SK-MEL-5 (cell line): Measurements from ENCODE around the gene AKAP3. TPM values are rescaled to one million over a fixed set of nuclear protein-coding genes. Genes with fewer than 3 reads are reported as not detected.
A peak's percentile ranks its signal among the peaks of the same experiment; 100 is the strongest.

Experiments used
- DNase-seq: peaks from one replicate; pipeline ENCODE4 v3.0.0-alpha.2; 2016; ENCODE audit warnings: low read depth, low spot score
- in situ Hi-C: cut with HindIII; loops from 2 replicates; pipeline ENCODE4 v1.10.0; 2016; ENCODE audit warnings: low sequenced_read_pairs, high pct_unique_total_duplicates, low pct_unique_long_range_greater_than_20kb
- total RNA-seq: library from RNA; depleted of rRNA; stranded (reverse); fragments of >200 nt; shearing (Covaris generic); gene quantifications from 2 replicates; pipeline ENCODE4 v1.2.3, GENCODE V29; 2014

The AKAP3 gene
- total RNA-seq, 1 experiment from 2014 or later = 0.79 TPM

DNA sequence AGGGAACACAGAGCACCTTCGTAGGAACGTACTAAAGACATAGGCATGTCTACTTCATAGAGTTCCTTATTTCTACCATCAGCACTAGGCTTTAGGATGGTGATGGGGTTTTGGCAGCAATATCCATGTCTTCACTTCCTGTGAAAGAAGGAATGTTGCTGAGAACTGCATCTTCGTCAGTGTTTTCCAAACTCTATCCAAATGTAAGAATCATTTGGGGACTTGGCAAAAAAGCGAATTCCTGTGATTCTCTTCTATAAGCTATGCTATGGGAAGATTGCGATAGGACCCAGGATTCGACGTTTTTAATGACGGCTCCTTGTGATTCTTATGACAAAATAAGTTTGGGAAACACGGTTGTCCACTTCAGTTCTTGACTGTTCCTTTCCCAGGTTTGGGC, 39.8 kb downstream of the AKAP3 start:
- in situ Hi-C loops = no loop called here
- DNase-seq = no peak

DNA sequence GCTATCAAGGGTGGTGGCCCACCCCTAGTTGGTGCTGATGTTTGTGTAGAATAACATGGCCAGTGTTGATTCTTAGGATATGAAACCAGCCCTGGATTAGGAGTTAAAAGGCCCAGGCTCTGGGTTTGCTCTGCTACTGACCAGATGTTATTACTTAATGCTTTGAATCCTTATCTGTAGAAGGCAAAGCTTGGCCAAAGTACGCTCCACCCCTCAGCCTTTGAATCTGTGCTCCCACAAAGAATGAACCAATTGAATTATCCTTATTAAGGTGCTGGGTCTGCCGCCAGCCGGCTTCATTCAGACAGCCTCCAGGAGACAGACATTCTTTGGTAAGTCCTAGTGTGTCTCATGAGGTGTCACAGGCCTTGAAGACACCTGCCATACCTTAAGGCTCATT, 41.8 kb downstream of the AKAP3 start:
- in situ Hi-C loops = no loop called here
- DNase-seq = no peak

DNA sequence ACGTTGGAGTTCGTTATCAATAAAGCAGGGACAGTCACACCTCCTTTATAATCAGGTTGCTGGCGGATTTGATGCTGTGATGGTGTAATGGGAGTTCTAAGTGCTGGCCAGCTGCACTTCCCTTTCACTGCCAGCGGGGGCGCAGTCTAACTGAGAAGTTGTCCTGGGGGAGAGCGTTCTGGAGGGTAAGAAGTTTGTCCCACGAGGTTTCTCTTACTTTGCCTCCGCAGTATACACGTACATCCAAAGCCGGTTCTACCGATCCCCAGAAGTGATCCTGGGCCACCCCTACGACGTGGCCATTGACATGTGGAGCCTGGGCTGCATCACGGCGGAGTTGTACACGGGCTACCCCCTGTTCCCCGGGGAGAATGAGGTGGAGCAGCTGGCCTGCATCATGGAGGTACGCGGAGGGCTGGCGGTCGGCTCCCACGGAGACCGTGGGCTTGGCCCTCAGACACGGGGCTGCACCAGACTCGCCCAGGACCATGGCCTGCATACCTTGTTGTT, 44.1 kb downstream of the AKAP3 start:
- peak; percentile 91 for DNase-seq
- in situ Hi-C loops = no loop called here

DNA sequence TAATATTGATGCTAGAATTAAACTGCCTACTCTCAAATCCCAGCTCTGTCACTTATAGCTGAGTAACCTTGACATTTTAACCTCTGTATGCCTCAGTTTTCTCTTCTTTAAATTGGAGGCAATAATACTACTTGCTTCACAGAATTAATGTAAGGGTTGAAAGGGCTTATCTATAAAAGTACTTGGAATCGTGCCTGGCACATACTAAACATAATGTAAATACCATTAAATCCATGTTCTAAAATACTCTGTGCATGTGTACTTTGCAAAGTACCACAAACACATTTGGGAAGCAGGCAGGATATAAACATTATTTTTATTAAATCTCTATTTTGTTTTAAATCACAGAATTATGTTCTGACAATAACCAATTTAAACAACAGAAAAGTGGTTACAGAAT, 44.9 kb downstream of the AKAP3 start:
- DNase-seq = no peak
- in situ Hi-C loops = no loop called here

DNA sequence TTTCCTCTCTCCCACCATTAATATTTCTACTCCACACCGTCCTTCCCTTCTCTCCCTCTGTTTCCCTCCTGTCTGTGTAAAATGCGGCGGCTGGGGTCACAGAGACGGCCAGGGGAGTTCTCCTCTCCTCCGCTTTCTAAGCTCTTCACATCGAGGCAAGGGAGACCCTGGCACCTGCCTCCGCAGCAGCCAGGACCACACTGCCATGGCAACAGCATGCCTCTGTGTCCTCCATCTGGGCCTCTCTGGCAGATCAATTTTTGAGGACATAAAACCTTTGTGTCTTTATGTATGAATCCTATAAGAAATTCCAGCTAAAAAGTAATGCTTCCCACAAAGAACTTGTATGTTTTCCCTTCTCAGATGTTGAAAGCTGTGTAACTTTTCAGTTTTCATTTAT, 45.4 kb downstream of the AKAP3 start:
- no peak for DNase-seq
- in situ Hi-C loops = no loop called here

DNA sequence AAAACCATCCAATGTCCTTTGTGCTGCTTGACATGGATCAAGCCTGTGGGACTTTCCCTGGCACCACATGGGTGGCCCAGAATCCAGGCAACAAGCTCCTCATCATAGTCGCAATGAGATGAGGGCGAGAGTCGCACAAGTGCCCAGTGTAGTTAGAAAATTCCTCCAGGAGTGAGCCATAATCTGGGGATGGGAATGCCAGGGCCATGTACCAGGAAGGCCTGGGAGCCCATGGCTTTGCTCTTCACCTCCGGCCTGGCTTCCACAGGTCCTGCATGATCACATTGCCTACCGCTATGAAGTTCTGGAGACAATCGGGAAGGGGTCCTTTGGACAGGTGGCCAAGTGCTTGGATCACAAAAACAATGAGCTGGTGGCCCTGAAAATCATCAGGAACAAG, 53.0 kb downstream of the AKAP3 start:
- no peak for DNase-seq
- in situ Hi-C loops = no loop called here

DNA sequence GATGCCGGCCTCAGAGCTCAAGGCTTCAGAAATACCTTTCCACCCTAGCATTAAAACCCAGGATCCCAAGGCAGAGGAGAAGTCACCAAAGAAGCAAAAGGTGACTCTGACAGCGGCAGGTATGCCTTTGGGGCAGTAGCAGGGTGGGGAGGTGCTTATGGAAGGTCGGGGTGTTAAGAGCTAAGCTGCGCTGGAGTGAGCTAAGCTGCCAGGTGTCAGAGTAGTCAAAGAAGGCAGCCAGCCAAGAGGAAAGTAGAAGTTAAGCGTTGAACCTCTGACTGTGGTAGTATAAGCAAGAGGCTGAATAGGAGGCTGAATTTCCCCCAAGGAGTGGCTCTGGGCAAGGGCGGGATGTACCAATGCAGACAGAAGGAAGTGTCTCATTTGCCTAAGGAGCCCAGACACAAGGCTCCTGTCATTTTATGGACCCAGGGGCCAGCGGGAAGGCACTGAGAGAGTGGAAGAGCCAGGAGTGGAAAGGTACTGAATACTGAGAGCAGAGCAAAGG, 57.6 kb downstream of the AKAP3 start:
- no peak for DNase-seq
- in situ Hi-C loops = no loop called here

DNA sequence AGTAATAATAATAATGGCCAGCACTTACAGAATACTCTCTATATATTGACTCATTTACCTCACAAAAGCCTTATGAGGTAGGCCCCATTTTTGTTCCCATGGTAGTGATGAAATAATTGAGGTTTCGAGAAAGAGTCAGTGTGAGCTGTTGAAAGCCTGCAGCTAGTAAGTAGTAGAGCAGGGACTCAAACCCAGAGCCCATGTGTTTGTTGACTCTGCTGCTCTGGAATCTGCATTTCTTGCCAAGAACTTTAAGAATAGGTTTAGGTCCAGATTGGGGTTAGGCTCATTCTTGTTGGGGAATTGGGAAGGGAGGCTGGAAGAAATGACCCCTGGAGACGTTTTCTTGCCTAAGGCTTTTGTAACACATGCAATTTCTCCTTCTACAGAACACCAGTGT, 58.9 kb downstream of the AKAP3 start:
- in situ Hi-C loops = no loop called here
- DNase-seq = no peak

DNA sequence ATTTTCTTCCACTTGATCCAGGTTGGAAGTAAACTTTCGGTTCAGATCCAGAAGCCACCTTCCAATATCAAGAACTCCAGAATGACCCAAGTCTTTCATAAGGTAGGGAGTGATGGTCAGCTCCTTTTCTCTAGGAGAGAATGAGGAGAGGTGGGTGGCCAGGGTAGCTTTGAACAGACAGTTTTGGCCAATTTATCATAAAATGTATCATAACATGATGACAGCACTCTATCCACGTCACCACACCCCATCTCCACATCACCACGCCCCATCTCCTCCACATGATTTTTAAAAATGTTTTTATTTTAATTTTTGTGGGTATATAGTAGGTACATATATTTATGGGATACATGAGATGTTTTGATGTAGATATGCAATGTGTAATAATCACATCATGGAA, 59.9 kb downstream of the AKAP3 start:
- in situ Hi-C loops = no loop called here

DNA sequence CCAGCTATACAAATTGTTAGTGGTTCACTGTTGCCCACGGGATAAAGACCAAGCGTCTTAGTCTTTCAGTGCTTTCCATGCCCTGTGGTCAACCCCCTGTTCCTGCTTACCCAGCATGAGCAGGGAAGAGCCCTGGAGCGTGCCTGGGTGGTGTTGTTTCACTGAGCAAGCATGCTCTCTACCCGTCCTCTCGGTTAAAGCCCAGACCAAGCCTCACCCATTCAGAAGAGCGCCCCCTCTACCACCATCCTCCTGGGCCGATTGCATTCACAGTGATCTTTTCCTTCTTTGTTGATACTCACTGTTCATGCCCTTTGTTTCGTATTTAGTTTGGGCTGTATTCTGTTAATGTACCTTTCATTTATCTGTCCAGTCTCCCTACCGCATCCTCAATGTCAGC, 61.7 kb downstream of the AKAP3 start:
- in situ Hi-C loops = no loop called here
- peak; percentile 16 for DNase-seq

More for the DNA sequence above, 59.9 kb downstream of the AKAP3 start:
- no peak for DNase-seq

DNA sequence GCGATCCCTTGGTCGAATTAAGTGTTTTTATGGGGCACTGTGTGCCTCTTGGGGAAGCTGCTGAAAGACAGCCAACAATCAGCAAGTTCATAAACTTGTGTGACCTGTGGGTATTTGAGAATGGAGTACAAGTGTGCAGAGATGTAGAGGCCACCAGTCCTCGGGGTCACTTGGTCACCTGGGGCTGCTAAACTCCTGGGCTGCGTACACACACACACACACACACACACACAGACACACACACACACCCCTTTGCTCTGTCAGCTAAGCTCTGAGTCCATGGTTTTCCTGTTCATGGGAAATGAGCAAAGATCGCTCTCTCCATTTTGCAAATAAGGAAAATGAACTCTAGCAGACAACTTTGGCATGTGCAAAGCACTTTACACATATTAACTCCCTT, 62.4 kb downstream of the AKAP3 start:
- DNase-seq = no peak
- in situ Hi-C loops = no loop called here

DNA sequence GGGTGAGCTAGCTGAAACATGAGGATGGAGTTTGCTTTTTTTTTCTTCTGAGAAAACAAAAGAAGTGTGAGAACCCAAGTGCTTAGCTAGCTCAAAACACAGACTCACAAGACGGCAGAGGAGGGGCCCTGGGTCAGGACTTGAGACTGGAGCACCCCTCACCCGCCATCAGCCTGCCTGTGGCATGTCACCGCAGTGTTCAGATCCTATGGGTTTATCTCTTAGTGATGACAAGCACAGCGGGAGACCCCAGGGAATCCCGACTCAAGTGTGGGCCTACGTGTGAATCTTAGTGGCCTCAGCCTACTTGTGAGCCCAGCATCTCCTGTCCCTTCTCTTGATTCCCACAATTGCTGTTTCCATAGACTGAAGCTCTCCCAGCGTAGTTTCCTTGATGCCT, 64.0 kb downstream of the AKAP3 start:
- in situ Hi-C loops = no loop called here
- DNase-seq = no peak

DNA sequence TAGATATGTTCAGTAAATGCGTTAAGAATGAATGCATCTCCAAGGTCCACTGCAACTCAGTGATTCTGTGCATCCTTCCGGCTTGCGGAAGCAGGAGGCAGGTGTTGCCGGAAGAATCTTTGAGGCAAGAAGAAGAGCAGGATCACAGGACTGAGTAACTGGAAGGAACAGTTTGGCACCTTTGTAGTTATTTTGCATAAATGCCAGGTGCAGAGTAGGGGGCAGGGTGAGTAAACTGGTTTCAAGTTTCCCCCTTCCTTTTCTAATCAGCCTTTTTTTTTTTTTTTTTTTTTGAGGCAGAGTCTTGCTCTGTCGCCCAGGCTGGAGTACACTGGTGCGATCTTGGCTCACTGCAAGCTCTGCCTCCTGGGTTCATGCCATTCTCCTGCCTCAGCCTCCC, 64.6 kb downstream of the AKAP3 start:
- no peak for DNase-seq
- in situ Hi-C loops = no loop called here

DNA sequence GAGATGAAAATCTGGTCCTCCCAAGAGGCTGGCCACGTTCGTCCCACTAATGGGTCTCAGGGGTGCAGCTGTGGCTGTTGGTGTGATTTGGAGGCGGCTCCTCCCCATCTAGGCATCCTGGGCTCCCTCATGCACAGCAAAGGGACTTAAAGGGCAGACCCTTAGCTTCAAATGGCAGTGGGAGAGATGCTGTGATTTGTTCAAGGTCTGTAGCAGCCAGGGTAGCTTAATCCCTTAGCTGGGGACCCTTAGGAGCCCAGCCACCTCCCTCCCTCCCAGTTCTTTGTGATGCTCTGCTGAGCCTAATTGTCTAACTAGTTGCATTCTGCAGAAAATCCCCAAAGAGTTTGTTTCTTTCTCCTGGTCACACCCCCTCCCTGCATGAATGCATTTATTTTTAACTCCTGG, 68.6 kb downstream of the AKAP3 start:
- in situ Hi-C loops = no loop called here
- DNase-seq = no peak

DNA sequence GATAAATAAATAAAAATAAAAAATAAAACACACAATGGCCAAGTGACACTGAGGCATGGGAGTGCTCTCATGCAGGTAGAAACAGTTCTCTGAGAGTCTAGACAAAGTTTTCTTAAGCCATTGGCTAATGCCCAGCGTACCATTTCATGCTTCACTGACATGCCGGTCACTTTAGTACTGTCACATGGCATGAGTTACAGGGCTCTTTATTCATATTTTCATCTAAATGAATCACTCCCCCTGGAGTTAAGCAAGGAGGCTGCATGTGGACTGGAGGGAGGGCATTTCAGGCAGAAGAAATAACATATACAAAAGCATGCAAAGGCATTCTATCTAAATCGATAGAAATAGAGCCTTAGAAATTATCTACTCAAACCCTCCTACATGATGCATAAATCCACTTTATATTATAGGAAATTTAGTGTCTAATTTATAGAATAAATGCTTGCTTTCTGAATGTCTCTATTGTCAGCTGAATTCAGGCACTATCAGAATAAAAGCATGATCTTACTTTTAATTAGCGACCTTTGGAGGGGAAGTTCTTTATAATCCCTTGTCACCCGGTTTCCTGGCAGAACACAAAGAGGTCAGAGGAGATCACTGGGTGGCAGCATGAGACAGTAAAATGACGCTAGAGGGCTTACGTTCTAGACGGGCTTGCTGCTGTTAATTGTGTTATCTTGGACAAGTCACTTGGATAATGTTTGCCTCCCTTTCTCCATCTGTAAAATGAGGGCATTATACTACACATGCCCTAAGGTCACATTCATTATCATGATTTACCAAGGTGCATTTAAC, 69.3 kb downstream of the AKAP3 start:
- peak; percentile 85 for DNase-seq
- in situ Hi-C loops = no loop called here

DNA sequence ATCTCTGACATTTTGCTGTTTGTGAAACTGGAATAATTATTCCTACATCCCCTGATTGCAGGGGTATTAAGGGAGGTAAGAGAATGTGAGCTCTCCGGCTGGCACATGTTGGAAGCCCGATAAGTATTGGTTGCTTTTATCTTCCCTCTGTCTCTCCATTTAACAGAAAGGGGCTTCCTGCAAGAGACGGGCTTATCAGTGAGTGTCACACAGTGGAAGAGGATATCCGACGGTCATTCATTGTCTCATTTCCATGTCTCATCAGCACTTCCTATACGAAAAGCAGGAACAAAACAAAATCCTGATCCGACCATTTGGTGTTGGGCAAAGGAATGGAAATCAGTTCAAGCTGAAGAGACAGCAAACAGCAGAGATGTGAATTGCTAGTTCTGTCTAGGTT, 76.2 kb downstream of the AKAP3 start:
- in situ Hi-C loops = no loop called here
- DNase-seq = no peak

DNA sequence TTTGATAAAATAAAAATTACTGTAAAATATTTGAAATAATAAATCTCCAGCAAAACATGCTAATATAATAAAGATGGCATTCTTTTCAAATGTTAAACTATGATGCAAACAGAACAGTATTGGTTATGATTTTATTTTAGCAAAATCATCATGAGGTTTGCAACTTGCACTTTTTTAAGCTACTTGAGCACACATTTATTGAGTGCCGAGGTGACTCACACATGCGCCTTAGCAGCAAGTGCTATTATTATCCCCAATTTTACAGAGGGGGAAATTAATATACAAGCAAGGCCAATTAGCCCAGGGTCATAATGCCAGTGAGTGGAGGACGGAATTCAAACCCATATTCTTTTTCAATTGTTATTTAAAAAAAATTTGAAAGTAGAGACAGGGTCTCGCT, 79.6 kb downstream of the AKAP3 start:
- in situ Hi-C loops = no loop called here
- DNase-seq = no peak

DNA sequence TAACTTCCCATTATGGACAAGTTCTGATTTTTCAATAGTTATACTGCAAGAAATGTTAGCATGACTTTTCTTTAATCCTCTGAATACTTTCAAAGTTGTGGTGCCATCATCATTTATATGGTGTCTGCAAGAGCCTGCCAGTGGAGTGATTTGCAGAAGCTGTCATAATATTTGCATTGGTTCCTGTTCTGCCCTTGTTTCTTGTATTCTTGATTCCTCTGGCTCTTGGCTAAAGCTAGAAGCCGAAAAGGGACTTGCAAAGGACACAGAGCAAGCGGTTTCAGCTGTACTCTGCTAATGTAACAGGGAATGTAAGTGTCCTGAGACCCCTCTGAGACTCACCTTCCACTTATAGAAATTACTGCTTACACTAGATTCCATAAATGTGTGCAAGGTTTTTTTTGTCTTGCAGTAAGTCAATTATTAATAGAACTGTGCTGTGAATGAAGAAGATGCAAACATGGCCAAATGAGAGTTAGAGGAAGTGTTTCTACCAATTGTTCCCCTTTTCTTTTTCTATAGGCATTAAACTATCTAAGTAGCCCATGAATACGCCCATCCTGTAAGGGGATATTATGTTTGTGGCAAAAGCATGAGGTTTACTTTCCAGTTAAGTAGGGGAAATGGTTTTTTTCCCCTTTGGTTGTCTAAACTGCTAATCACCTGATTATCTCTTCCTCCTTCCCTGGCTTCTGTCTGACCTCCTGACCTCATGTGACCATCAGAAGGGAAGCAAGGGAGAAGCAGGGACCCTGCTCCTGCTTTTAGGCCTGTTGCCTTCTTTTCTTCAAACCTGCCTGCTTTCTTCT, 81.6 kb downstream of the AKAP3 start:
- in situ Hi-C loops = no loop called here
- no peak for DNase-seq

DNA sequence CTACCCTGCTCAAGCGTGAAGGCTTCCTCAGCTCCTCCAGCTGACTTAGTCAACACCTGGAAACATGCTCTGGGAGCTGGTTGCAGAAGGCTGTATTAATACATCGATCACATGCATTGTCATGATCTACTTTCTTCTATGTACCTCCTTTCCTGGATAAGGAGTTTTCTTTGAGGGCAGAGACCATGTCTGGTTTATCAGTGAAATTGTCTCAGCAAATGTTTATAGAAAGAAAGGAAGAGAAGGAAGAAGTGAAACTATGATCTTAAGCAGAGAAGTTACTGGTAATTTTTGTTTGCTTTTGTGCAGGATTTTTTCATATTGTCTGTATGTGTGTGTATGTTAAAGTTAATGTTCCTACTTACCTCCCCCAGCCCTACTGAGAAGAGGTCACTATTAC, 82.4 kb downstream of the AKAP3 start:
- DNase-seq = no peak
- in situ Hi-C loops = no loop called here
